H9 (cell line): ENCODE data around the gene ALDH1A3. TPM values are rescaled to one million over a fixed set of nuclear protein-coding genes. Genes with fewer than 3 reads are reported as not detected.
A peak's percentile ranks its signal among the peaks of the same experiment; 100 is the strongest.

Experiments
- DNase-seq: peaks from one replicate; pipeline ENCODE4 v3.0.0-alpha.2; 2017
- H2AFZ ChIP-seq: one replicate; pipeline ENCODE4 v1.6.1; 2013; ENCODE audit warnings: mild to moderate bottlenecking, low read length, control low read depth, moderate library complexity
- H2AK5ac ChIP-seq: 2 replicates; pipeline ENCODE4 v1.6.1; 2013; ENCODE audit warnings: low read length, control low read depth, mixed read lengths; ENCODE audit not compliant: insufficient read length
- H2BK120ac ChIP-seq: one replicate; pipeline ENCODE4 v1.6.1; 2013; ENCODE audit warnings: low read depth, mild to moderate bottlenecking, low read length, control low read depth, inconsistent platforms; ENCODE audit not compliant: poor library complexity, severe bottlenecking
- H2BK12ac ChIP-seq: 2 replicates; pipeline ENCODE4 v1.6.1; 2013; ENCODE audit warnings: low read length, control low read depth, mixed read lengths, low read depth; ENCODE audit not compliant: insufficient read length
- H2BK15ac ChIP-seq: 2 replicates; pipeline ENCODE4 v1.6.1; 2013; ENCODE audit warnings: low read depth, low read length, control low read depth
- H2BK20ac ChIP-seq: one replicate; pipeline ENCODE4 v1.6.1; 2013; ENCODE audit warnings: low read depth, mild to moderate bottlenecking, low read length, control low read depth, inconsistent platforms; ENCODE audit not compliant: poor library complexity, severe bottlenecking
- H2BK5ac ChIP-seq: 2 replicates; pipeline ENCODE4 v1.6.1; 2013; ENCODE audit warnings: low read length, control low read depth, mixed read lengths; ENCODE audit not compliant: insufficient read length
- H3K14ac ChIP-seq: 2 replicates; pipeline ENCODE4 v1.6.1; 2013; ENCODE audit warnings: low read length, control low read depth; ENCODE audit not compliant: insufficient read depth
- H3K18ac ChIP-seq: 2 replicates; pipeline ENCODE4 v1.6.1; 2013; ENCODE audit warnings: low read depth, mild to moderate bottlenecking, mixed read lengths, low read length, control low read depth; ENCODE audit not compliant: insufficient read length
- H3K23ac ChIP-seq: 2 replicates; pipeline ENCODE4 v1.6.1; 2013; ENCODE audit warnings: low read length, control low read depth, mixed read lengths, low read depth; ENCODE audit not compliant: insufficient read length
- H3K23me2 ChIP-seq: 2 replicates; pipeline ENCODE4 v1.6.1; 2013; ENCODE audit warnings: low read depth, mild to moderate bottlenecking, mixed read lengths, low read length, control low read depth; ENCODE audit not compliant: insufficient read length, poor library complexity, severe bottlenecking
- H3K27ac ChIP-seq: 2 replicates; pipeline ENCODE4 v1.5.1; 2013; ENCODE audit warnings: low read length, control low read depth, mixed read lengths, low read depth; ENCODE audit not compliant: insufficient read length
- H3K27me3 ChIP-seq: 2 replicates; pipeline ENCODE4 v1.6.1; 2013; ENCODE audit warnings: low read length, control low read depth, inconsistent platforms; ENCODE audit not compliant: insufficient read depth
- H3K4ac ChIP-seq: 2 replicates; pipeline ENCODE4 v1.6.1; 2013; ENCODE audit warnings: low read depth, mild to moderate bottlenecking, control low read depth, inconsistent platforms, low read length, moderate library complexity
- H3K4me1 ChIP-seq: 2 replicates; pipeline ENCODE4 v1.6.1; 2013; ENCODE audit warnings: low read length, control low read depth, inconsistent platforms; ENCODE audit not compliant: insufficient read depth
- H3K4me2 ChIP-seq: 2 replicates; pipeline ENCODE4 v1.6.1; 2013; ENCODE audit warnings: low read length, control low read depth, mixed read lengths; ENCODE audit not compliant: insufficient read length, insufficient read depth
- H3K56ac ChIP-seq: 2 replicates; pipeline ENCODE4 v1.6.1; 2013; ENCODE audit warnings: low read depth, mild to moderate bottlenecking, mixed read lengths, low read length, control low read depth; ENCODE audit not compliant: insufficient read length
- H3K79me1 ChIP-seq: 2 replicates; pipeline ENCODE4 v1.6.1; 2013; ENCODE audit warnings: low read depth, mild to moderate bottlenecking, moderate library complexity, low read length, control low read depth, inconsistent platforms; ENCODE audit not compliant: insufficient read depth, poor library complexity, severe bottlenecking
- H3K79me2 ChIP-seq: 2 replicates; pipeline ENCODE4 v1.6.1; 2013; ENCODE audit warnings: low read length, control low read depth, inconsistent platforms; ENCODE audit not compliant: insufficient read depth
- H3K9ac ChIP-seq: 2 replicates; pipeline ENCODE4 v1.6.1; 2013; ENCODE audit warnings: low read length, control low read depth, mixed read lengths; ENCODE audit not compliant: insufficient read length; ENCODE audit errors: extremely low read depth
- H3K9me3 ChIP-seq: one replicate; pipeline ENCODE4 v1.6.1; 2013; ENCODE audit warnings: low read depth, low read length, inconsistent platforms; ENCODE audit not compliant: control insufficient read depth
- H3T11ph ChIP-seq: one replicate; pipeline ENCODE4 v1.6.1; 2013; ENCODE audit warnings: mild to moderate bottlenecking, low read length, control low read depth, inconsistent platforms
- H4K20me1 ChIP-seq: one replicate; pipeline ENCODE4 v1.6.1; 2013; ENCODE audit not compliant: control insufficient read depth, insufficient read length, insufficient read depth
- H4K5ac ChIP-seq: 2 replicates; pipeline ENCODE4 v1.6.1; 2013; ENCODE audit warnings: low read depth, mild to moderate bottlenecking, mixed read lengths, low read length, control low read depth; ENCODE audit not compliant: insufficient read length
- H4K8ac ChIP-seq: replicated peaks from 2 replicates; pipeline ENCODE4 v1.6.1; 2013; ENCODE audit warnings: low read length, control low read depth, mixed read lengths, low read depth; ENCODE audit not compliant: insufficient read length
- H4K91ac ChIP-seq: 2 replicates; pipeline ENCODE4 v1.6.1; 2013; ENCODE audit warnings: low read depth, mild to moderate bottlenecking, moderate library complexity, mixed read lengths, low read length, control low read depth; ENCODE audit not compliant: insufficient read length
- H3K27ac Mint-ChIP-seq, 3 experiments: 2 replicates in 2 of 3; 3 replicates in 1 of 3; pipeline ENCODE4 v1.8.0; 2020 to 2021; ENCODE audit warnings: mixed read lengths in 3 of 3, mild to moderate bottlenecking in 1 of 3, moderate library complexity in 1 of 3
- H3K27me3 Mint-ChIP-seq: 2 replicates; pipeline ENCODE4 v1.8.0; 2021; ENCODE audit warnings: low read depth, mild to moderate bottlenecking, moderate library complexity, mixed read lengths
- H3K36me3 Mint-ChIP-seq, 3 experiments: 2 replicates in 2 of 3; 3 replicates in 1 of 3; pipeline ENCODE4 v1.8.0; 2020 to 2021; ENCODE audit warnings: low read depth in 3 of 3, mixed read lengths in 3 of 3; ENCODE audit not compliant: insufficient read depth in 1 of 3
- H3K4me1 Mint-ChIP-seq, 2 experiments: 2 replicates each; pipeline ENCODE4 v1.8.0; 2020; ENCODE audit warnings: mixed read lengths in 2 of 2
- H3K4me3 Mint-ChIP-seq, 2 experiments: 2 replicates in 1 of 2; 3 replicates in 1 of 2; pipeline ENCODE4 v1.8.0; 2020 to 2021; ENCODE audit warnings: mild to moderate bottlenecking in 2 of 2, mixed read lengths in 2 of 2, moderate library complexity in 1 of 2
- H3K9me3 Mint-ChIP-seq, 2 experiments: 2 replicates in 1 of 2; 3 replicates in 1 of 2; pipeline ENCODE4 v1.8.0; 2020; ENCODE audit warnings: mild to moderate bottlenecking in 2 of 2, mixed read lengths in 2 of 2, moderate library complexity in 1 of 2
- WGBS: extraction: QIAGEN DNeasy Blood & Tissue Kit; methylation state at CpG from one replicate; pipeline ENCODE4 v1.1.7; 2013; ENCODE audit warnings: missing lambda C conversion rate, low lambda C conversion rate, mixed read lengths; ENCODE audit not compliant: insufficient read length; ENCODE audit errors: extremely low coverage; 5-methylcytosine and 5-hydroxymethylcytosine counted together
- total RNA-seq: library from RNA; stranded (reverse); gene quantifications from 2 replicates; pipeline ENCODE4 v1.2.1, GENCODE V29; 2021
- TF ChIP-seq, protein P1 (sequence below): fragments of 200-600 bp; sonication (generic); conservative IDR thresholded peaks from 3 replicates; pipeline ENCODE4 v1.8.0; 2021; ENCODE audit warnings: antibody characterized with exemption, mild to moderate bottlenecking

Gene ALDH1A3
- total RNA-seq, 1 experiment from 2014 or later: 9.2 TPM

GRCh38 chr15:100873029-100873677 lies 6.5 kb upstream of the ALDH1A3 start:
- Histone ChIP-seq H3K27me3 (peaks cover 3% of the 10 kb centered on the region), H3K18ac (no peak overlapping the region), H3K14ac (no peak overlapping the region), H2AK5ac (no peak overlapping the region), H3K9me3 (no peaks in the 10 kb centered on the region), H2BK5ac (no peak overlapping the region), H3K79me1 (no peaks in the 10 kb centered on the region), H3K23ac (no peak overlapping the region), H3K27ac (no peak overlapping the region), H2BK12ac (no peak overlapping the region), H3K9ac (no peak overlapping the region), H3T11ph (no peak overlapping the region), H3K4ac (no peak overlapping the region), H4K20me1 (no peaks in the 10 kb centered on the region), H3K56ac (no peak overlapping the region), H2BK15ac (no peak overlapping the region), H3K4me1 (no peaks in the 10 kb centered on the region), H3K23me2 (no peaks in the 10 kb centered on the region), H2AFZ (no peak overlapping the region), H2BK120ac (no peak overlapping the region), H4K8ac (no peak overlapping the region), H4K5ac (no peak overlapping the region), H3K4me2 (no peak overlapping the region), H3K79me2 (no peaks in the 10 kb centered on the region), H2BK20ac (no peak overlapping the region), H4K91ac (no peak overlapping the region)
- Mint-ChIP-seq H3K9me3 (no peaks in the 10 kb centered on the region), H3K27ac (no peak overlapping the region), H3K4me1 (peaks cover 11 to 15% of the 10 kb centered on the region in 2 experiments), H3K27me3 (peaks cover 52% of the 10 kb centered on the region), H3K36me3 (no peaks in the 10 kb centered on the region), H3K4me3 (no peak overlapping the region)
- TF ChIP-seq, protein P1, sequence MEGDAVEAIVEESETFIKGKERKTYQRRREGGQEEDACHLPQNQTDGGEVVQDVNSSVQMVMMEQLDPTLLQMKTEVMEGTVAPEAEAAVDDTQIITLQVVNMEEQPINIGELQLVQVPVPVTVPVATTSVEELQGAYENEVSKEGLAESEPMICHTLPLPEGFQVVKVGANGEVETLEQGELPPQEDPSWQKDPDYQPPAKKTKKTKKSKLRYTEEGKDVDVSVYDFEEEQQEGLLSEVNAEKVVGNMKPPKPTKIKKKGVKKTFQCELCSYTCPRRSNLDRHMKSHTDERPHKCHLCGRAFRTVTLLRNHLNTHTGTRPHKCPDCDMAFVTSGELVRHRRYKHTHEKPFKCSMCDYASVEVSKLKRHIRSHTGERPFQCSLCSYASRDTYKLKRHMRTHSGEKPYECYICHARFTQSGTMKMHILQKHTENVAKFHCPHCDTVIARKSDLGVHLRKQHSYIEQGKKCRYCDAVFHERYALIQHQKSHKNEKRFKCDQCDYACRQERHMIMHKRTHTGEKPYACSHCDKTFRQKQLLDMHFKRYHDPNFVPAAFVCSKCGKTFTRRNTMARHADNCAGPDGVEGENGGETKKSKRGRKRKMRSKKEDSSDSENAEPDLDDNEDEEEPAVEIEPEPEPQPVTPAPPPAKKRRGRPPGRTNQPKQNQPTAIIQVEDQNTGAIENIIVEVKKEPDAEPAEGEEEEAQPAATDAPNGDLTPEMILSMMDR: peak; percentile 87
- WGBS: no CpG with 5 or more reads among the region's 2 CpGs
- DNase-seq: peak; percentile 60
